GM12892 (cell line): ENCODE measurements around the gene EPSTI1.

Source experiments
- POLR2A ChIP-seq: IDR thresholded peaks from 2 replicates; pipeline ENCODE4 v1.6.1; 2011; ENCODE audit warnings: low read depth, low read length, control low read depth
- TAF1 ChIP-seq: IDR thresholded peaks from 2 replicates; pipeline ENCODE4 v1.6.1; 2011; ENCODE audit warnings: low read depth, mild to moderate bottlenecking, control low read depth, low read length, borderline replicate concordance

DNA sequence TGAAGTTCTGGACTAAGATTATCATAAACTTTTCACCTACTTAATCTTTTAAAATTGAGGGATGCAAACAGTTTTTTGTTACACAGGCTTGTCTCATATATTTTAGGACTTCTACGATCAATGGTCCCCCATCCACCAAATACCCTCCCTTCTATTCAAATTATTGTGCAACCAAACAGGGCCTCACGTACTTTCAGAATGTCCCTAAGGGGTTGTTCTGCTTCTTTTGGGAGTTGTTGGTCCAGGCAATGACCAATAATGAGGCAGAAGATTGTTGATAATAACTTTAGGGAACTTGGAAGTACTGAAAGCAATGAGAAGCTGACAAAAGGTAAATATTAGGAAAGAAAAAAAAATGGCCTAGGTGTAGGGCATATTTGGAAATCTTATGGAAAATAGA, 34.2 kb upstream of the EPSTI1 start:
- no peak for TF ChIP-seq TAF1
- no peak for TF ChIP-seq POLR2A
